Cardiac muscle cell (in vitro differentiated cells and primary cell): ENCODE data around the gene CFAP99. TPM values are rescaled to one million over a fixed set of nuclear protein-coding genes. Genes with fewer than 3 reads are reported as not detected.

ENCODE experiments used
- DNase-seq, 2 donors: peaks; one replicate each; pipeline versions ENCODE4 v3.0.0 to v3.0.0-alpha.2; 2010 to 2017; ENCODE audit warnings: low read depth in 1 of 2, low spot score in 1 of 2
- H3K27ac ChIP-seq: fragments of 200-600 bp; sonication (generic); 2 replicates; pipeline ENCODE4 v1.5.1; 2016
- H3K27me3 ChIP-seq: fragments of 200-600 bp; sonication (generic); 2 replicates; pipeline ENCODE4 v1.6.0; 2016; ENCODE audit warnings: control low read depth
- H3K36me3 ChIP-seq: fragments of 200-600 bp; sonication (generic); 2 replicates; pipeline ENCODE4 v1.5.1; 2016; ENCODE audit warnings: control low read depth
- H3K4me1 ChIP-seq: fragments of 200-600 bp; sonication (generic); 2 replicates; pipeline ENCODE4 v1.8.1; 2017; ENCODE audit warnings: low read depth, mild to moderate bottlenecking, mixed run types
- H3K4me3 ChIP-seq: fragments of 200-600 bp; sonication (generic); 2 replicates; pipeline ENCODE4 v1.5.1; 2016; ENCODE audit warnings: mild to moderate bottlenecking
- H3K9me3 ChIP-seq: fragments of 200-600 bp; sonication (generic); 2 replicates; pipeline ENCODE4 v1.5.1; 2017; ENCODE audit warnings: low read depth, mild to moderate bottlenecking, control low read depth
- CTCF ChIP-seq: IDR thresholded peaks from 2 replicates; pipeline ENCODE4 v1.5.1; 2012; ENCODE audit warnings: low read depth, mild to moderate bottlenecking, low read length
- polyA plus RNA-seq: library from polyadenylated mRNA; unstranded; fragments of >200 nt; fragmentation: Nextera tagmentation; extraction: Ambion mirVana; gene quantifications from 2 replicates; pipeline ENCODE4 v1.2.1, GENCODE V29; 2016
- total RNA-seq: library from RNA; depleted of rRNA; stranded (reverse); fragments of >200 nt; gene quantifications from 2 replicates; pipeline ENCODE4 v1.2.3, GENCODE V29; 2016

CFAP99 gene
- total and polyA plus RNA-seq, 2 experiments from 2014 or later = 0.10 TPM; not detected in 1

- no peak overlapping the region for H3K4me3 ChIP-seq
- no peak for TF ChIP-seq CTCF
- DNase-seq = no peak
- no peak overlapping the region for H3K27ac ChIP-seq
- no peaks in the 10 kb centered on the region for H3K27me3 ChIP-seq
- no peaks in the 10 kb centered on the region for H3K4me1 ChIP-seq
- H3K9me3 ChIP-seq = no peaks in the 10 kb centered on the region
- H3K36me3 ChIP-seq = no peaks in the 10 kb centered on the region
These were observed 28.2 kb downstream of the CFAP99 start for GRCh38 chr4:2446656-2447564.

GRCh38 chr4:2448589-2448988 is 29.8 kb downstream of the CFAP99 start:
- no peak overlapping the region for H3K27ac ChIP-seq
- no peaks in the 10 kb centered on the region for H3K27me3 ChIP-seq
- no peak for TF ChIP-seq CTCF
- H3K36me3 ChIP-seq = no peaks in the 10 kb centered on the region
- H3K9me3 ChIP-seq = no peaks in the 10 kb centered on the region
- DNase-seq = no peak
- no peak overlapping the region for H3K4me3 ChIP-seq
- H3K4me1 ChIP-seq = no peaks in the 10 kb centered on the region

- Histone ChIP-seq H3K36me3 (no peaks in the 10 kb centered on the region), H3K27ac (no peak overlapping the region), H3K27me3 (no peaks in the 10 kb centered on the region), H3K4me1 (no peaks in the 10 kb centered on the region), H3K4me3 (no peak overlapping the region), H3K9me3 (no peaks in the 10 kb centered on the region)
- DNase-seq = no peak
- TF ChIP-seq CTCF = no peak
These were observed 30.3 kb downstream of the CFAP99 start for GRCh38 chr4:2449051-2449450.

GRCh38 chr4:2449511-2450392 is 31.0 kb downstream of the CFAP99 start:
- Histone ChIP-seq H3K27me3 (no peaks in the 10 kb centered on the region), H3K27ac (no peak overlapping the region), H3K4me3 (no peak overlapping the region), H3K4me1 (no peaks in the 10 kb centered on the region), H3K36me3 (no peaks in the 10 kb centered on the region), H3K9me3 (no peaks in the 10 kb centered on the region)
- DNase-seq = no peak
- TF ChIP-seq CTCF = no peak

GRCh38 chr4:2450394-2451035 is 31.8 kb downstream of the CFAP99 start:
- no peak for DNase-seq
- no peaks in the 10 kb centered on the region for H3K36me3 ChIP-seq

More at GRCh38 chr4:2450394-2451035, 31.8 kb downstream of the CFAP99 start:
- H3K9me3 ChIP-seq = no peaks in the 10 kb centered on the region
- H3K27ac ChIP-seq = no peak overlapping the region
- H3K4me3 ChIP-seq = no peak overlapping the region
- no peaks in the 10 kb centered on the region for H3K27me3 ChIP-seq
- H3K4me1 ChIP-seq = no peaks in the 10 kb centered on the region
- TF ChIP-seq CTCF = no peak
